GM12878 (cell line): ENCODE data around the gene GFOD2. TPM values are rescaled to one million over a fixed set of nuclear protein-coding genes. Genes with fewer than 3 reads are reported as not detected.

ENCODE experiments used
- ATAC-seq: fragments of 200-7000 bp; cut with Tn5 transposase; 3 replicates; pipeline ENCODE4 v1.9.1; 2020; ENCODE audit warnings: mild to moderate bottlenecking, moderate library complexity
- BruUV-seq: library from RNA; stranded (reverse); fragments of 400-500 nt; replicated peaks from 2 replicates; lab custom pipeline; 2021; lab: Mats Ljungman, UMichigan
- CTCF ChIA-PET: fragments of 300-600 bp; sonication (Branson Sonifier 250); formaldehyde crosslinking; extraction: SDS; loops from one replicate; lab custom pipeline; 2021; ENCODE audit warnings: inconsistent platforms; lab: Yijun Ruan, JAX
- POLR2A ChIA-PET: fragments of 350-600 bp; formaldehyde crosslinking; extraction: SDS; loops from one replicate; lab custom pipeline; 2021; ENCODE audit warnings: inconsistent platforms; lab: Charles Lee
- RAD21 ChIA-PET: fragments of 300-600 bp; sonication (Branson Sonifier 250); formaldehyde crosslinking; loops from one replicate; lab custom pipeline; 2023; ENCODE audit warnings: antibody characterized with exemption; ENCODE audit not compliant: unreplicated experiment; lab: Charles Lee
- SMC1A ChIA-PET: fragments of 300-600 bp; sonication (Branson Sonifier 250); formaldehyde crosslinking; loops from one replicate; lab custom pipeline; 2023; ENCODE audit not compliant: unreplicated experiment, uncharacterized antibody; lab: Charles Lee
- DNase-seq: peaks from one replicate; pipeline ENCODE4 v3.0.0-alpha.2; 2011; ENCODE audit warnings: low read depth, low spot score
- FAIRE-seq: peaks from 3 replicates; lab custom pipeline; 2011; peaks lifted over from hg19 to GRCh38; lab: Jason Lieb, UNC
- H2AFZ ChIP-seq: 2 replicates; pipeline ENCODE4 v1.6.0; 2011; ENCODE audit warnings: low read depth, low read length, control low read depth; ENCODE audit not compliant: control insufficient read depth
- H3K27ac ChIP-seq: 2 replicates; pipeline ENCODE4 v1.5.1; 2011; ENCODE audit warnings: control low read depth; ENCODE audit not compliant: control insufficient read depth, insufficient read depth
- H3K27me3 ChIP-seq, 2 experiments: replicated peaks in 1 of 2; 2 replicates each; pipeline versions ENCODE4 v1.6.0 to v1.6.1; 2011; ENCODE audit warnings: low read length in 1 of 2; ENCODE audit not compliant: control insufficient read depth in 2 of 2, insufficient read depth in 2 of 2
- H3K36me3 ChIP-seq, 2 experiments: 2 replicates each; pipeline ENCODE4 v1.5.1; 2011; ENCODE audit warnings: low read length in 1 of 2; ENCODE audit not compliant: control insufficient read depth in 2 of 2, insufficient read depth in 2 of 2
- H3K4me1 ChIP-seq: 2 replicates; pipeline ENCODE4 v1.6.1; 2011; ENCODE audit warnings: mild to moderate bottlenecking, low read length, moderate library complexity, mixed read lengths; ENCODE audit not compliant: control insufficient read depth, insufficient read depth
- H3K4me2 ChIP-seq: 2 replicates; pipeline ENCODE4 v1.6.0; 2011; ENCODE audit warnings: control low read depth; ENCODE audit not compliant: control insufficient read depth, insufficient read depth
- H3K4me3 ChIP-seq: fragments of 200-600 bp; sonication (generic); 2 replicates; pipeline ENCODE4 v1.5.1; 2016
- H3K79me2 ChIP-seq: 2 replicates; pipeline ENCODE4 v1.6.0; 2011; ENCODE audit warnings: low read length; ENCODE audit not compliant: control insufficient read depth, insufficient read depth
- H3K9ac ChIP-seq: 2 replicates; pipeline ENCODE4 v1.8.0; 2011; ENCODE audit warnings: low read length, control low read depth, mixed read lengths; ENCODE audit not compliant: control insufficient read depth, insufficient read depth
- H3K9me3 ChIP-seq: replicated peaks from 3 replicates; pipeline ENCODE4 v1.5.1; 2011; ENCODE audit warnings: mild to moderate bottlenecking, low read length; ENCODE audit not compliant: control insufficient read depth, insufficient read depth
- H4K20me1 ChIP-seq: 2 replicates; pipeline ENCODE4 v1.6.0; 2011; ENCODE audit not compliant: control insufficient read depth, insufficient read depth
- ATF3 ChIP-seq: IDR thresholded peaks from 2 replicates; pipeline ENCODE4 v1.6.1; 2011; ENCODE audit warnings: low read depth, mild to moderate bottlenecking, low read length, moderate library complexity, borderline replicate concordance; ENCODE audit errors: extremely low read depth
- BCL11A ChIP-seq: IDR thresholded peaks from 2 replicates; pipeline ENCODE4 v1.6.1; 2011; ENCODE audit warnings: low read depth, low read length
- CHD4 ChIP-seq: fragments of 200-600 bp; sonication (generic); IDR thresholded peaks from 2 replicates; pipeline ENCODE4 v1.6.1; 2016; ENCODE audit warnings: mild to moderate bottlenecking
- E2F4 ChIP-seq: IDR thresholded peaks from 2 replicates; pipeline ENCODE4 v1.6.1; 2012; ENCODE audit warnings: low read depth, low read length, improper control_type of control experiment
- ETV6 ChIP-seq, 2 experiments: fragments of 450-650 bp in 1 of 2; IDR thresholded peaks in 1 of 2; conservative IDR thresholded peaks in 1 of 2; 2 replicates each; pipeline ENCODE4 v1.6.1; 2014; ENCODE audit warnings: antibody characterized with exemption in 1 of 2, borderline replicate concordance in 1 of 2, low read depth in 1 of 2, mild to moderate bottlenecking in 1 of 2, moderate library complexity in 1 of 2
- FOXM1 ChIP-seq: IDR thresholded peaks from 2 replicates; pipeline ENCODE4 v1.6.1; 2012; ENCODE audit warnings: low read depth, mild to moderate bottlenecking, inconsistent platforms, low read length, moderate library complexity
- MTA2 ChIP-seq: fragments of 450-650 bp; IDR thresholded peaks from 2 replicates; pipeline ENCODE4 v1.6.1; 2016; ENCODE audit warnings: low read depth, mild to moderate bottlenecking, moderate library complexity
- NKRF ChIP-seq: fragments of 450-650 bp; conservative IDR thresholded peaks from 2 replicates; pipeline ENCODE4 v1.6.1; 2017; ENCODE audit warnings: mild to moderate bottlenecking, moderate library complexity
- RBBP5 ChIP-seq: fragments of 200-600 bp; sonication (generic); conservative IDR thresholded peaks from 2 replicates; pipeline ENCODE4 v1.6.1; 2016
- RUNX3 ChIP-seq: IDR thresholded peaks from 2 replicates; pipeline ENCODE4 v1.6.1; 2012; ENCODE audit warnings: low read length, inconsistent platforms
- SREBF1 ChIP-seq: IDR thresholded peaks from 2 replicates; pipeline ENCODE4 v1.6.1; 2012; ENCODE audit warnings: mild to moderate bottlenecking, low read length
- TAF1 ChIP-seq: IDR thresholded peaks from 2 replicates; pipeline ENCODE4 v1.6.1; 2011; ENCODE audit warnings: mild to moderate bottlenecking, low read depth, low read length, borderline replicate concordance
- TARDBP ChIP-seq: IDR thresholded peaks from 2 replicates; pipeline ENCODE4 v1.6.1; 2016; ENCODE audit warnings: borderline replicate concordance
- ZBTB33 ChIP-seq: fragments of 450-650 bp; IDR thresholded peaks from 2 replicates; pipeline ENCODE4 v1.6.1; 2017; ENCODE audit warnings: mild to moderate bottlenecking
- WGBS: methylation state at CpG from one replicate; pipeline ENCODE4 v1.1.6; 2016; ENCODE audit warnings: low lambda C conversion rate; ENCODE audit not compliant: insufficient replicate concordance, insufficient coverage; ENCODE audit errors: missing lambda C conversion rate; 5-methylcytosine and 5-hydroxymethylcytosine counted together
- in situ Hi-C: fragments of 300-500 bp; cut with MboI; formaldehyde crosslinking; loops from 9 replicates; pipeline ENCODE4 v1.14.3; 2018; ENCODE audit warnings: mixed read lengths
- intact Hi-C: fragments of 100-400 bp; cut with micrococcal nuclease; formaldehyde crosslinking; loops from one replicate; pipeline ENCODE4 v1.14.2; 2022; ENCODE audit not compliant: unreplicated experiment
- polyA plus RNA-seq, 11 experiments: library from polyadenylated mRNA; depleted of rRNA in 4 of 11; unstranded in 6 of 11; stranded (reverse) in 5 of 11; fragments of >200 nt; fragmentation: Nextera tagmentation in 4 of 11; fragmentation: Illumina TruSeq in 1 of 11; extraction: Ambion mirVana in 4 of 11; extraction: Trizol in 1 of 11; gene quantifications; 1 replicate in 1 of 11; 2 replicates in 10 of 11; pipeline versions ENCODE4 v1.2.1 to v1.2.3, GENCODE V29; 2011 to 2016; ENCODE audit warnings: inconsistent platforms in 2 of 11, missing spikeins in 2 of 11, low read depth in 1 of 11
- total RNA-seq, 4 experiments: library from RNA; depleted of rRNA in 3 of 4; stranded (reverse); fragments of >200 nt in 3 of 4; fragmentation: Illumina TruSeq in 1 of 4; extraction: Trizol in 1 of 4; gene quantifications; 2 replicates each; pipeline versions ENCODE4 v1.2.1 to v1.2.3, GENCODE V29; 2013 to 2021

The GFOD2 gene
- total and polyA plus RNA-seq, 10 of the 15 experiments (the other 5 are each of a cell fraction or from before 2014, with no cell fraction given), result 2.0 to 15.9 (median 12.0) TPM

- TF ChIP-seq SREBF1 (no peak), NKRF (no peak), RBBP5 (no peak), TAF1 (no peak), ETV6 (conservative IDR thresholded peaks at IDR 0.05 in 1 of 2, IDR thresholded peaks at IDR 0.05 in 1 of 2; ENCODE audit: borderline replicate concordance in 1 of 2, low read depth in 1 of 2) (no peak), CHD4 (no peak), E2F4 (no peak), RUNX3 (no peak)
Measured at GRCh38 chr16:67733734-67734470, 14.8 kb upstream of the GFOD2 start (continued).

- in situ Hi-C loops (no loop called here), intact Hi-C loops (no loop called here)
- Histone ChIP-seq H3K4me1 (no peaks in the 10 kb centered on the region), H3K4me3 (no peak overlapping the region), H2AFZ (no peak overlapping the region), H3K27ac (no peak overlapping the region), H4K20me1 (no peaks in the 10 kb centered on the region), H3K4me2 (no peak overlapping the region), H3K9me3 (no peaks in the 10 kb centered on the region), H3K36me3 (peaks cover 21 to 28% of the 10 kb centered on the region in 2 experiments; a peak in 3 of 4 replicates), H3K27me3 (no peaks in the 10 kb centered on the region), H3K9ac (no peak overlapping the region), H3K79me2 (no peaks in the 10 kb centered on the region)
- FAIRE-seq (no peak), DNase-seq (no peak), ATAC-seq (no peak)
- no TSS peak for BruUV-seq
- TF ChIP-seq FOXM1, result no peak
- no peak for TF ChIP-seq MTA2
- no peak for TF ChIP-seq ATF3
- no peak for TF ChIP-seq ZBTB33
- TF ChIP-seq BCL11A, result no peak
- no peak for TF ChIP-seq RBBP5
- no peak for TF ChIP-seq TARDBP
- ChIA-PET CTCF (no interaction called here), SMC1A (no interaction called here), POLR2A (interaction anchor here (0.5 kb wide), 1 partner anchor 83 kb away, joined by 3 read pairs; no protein-coding TSS in a partner anchor), RAD21 (interaction anchor here (0.5 to 1.2 kb wide), 2 partner anchors 55 to 87 kb away, joined by 3 read pairs; partner anchors contain the start of gene CARMIL2)
- 87% methylated on average over 4 of the region's 4 CpGs for WGBS
Measured at GRCh38 chr16:67731753-67732095, 12.6 kb upstream of the GFOD2 start.
